Measurements from ENCODE around the gene GRM4. TPM values are rescaled to one million over a fixed set of nuclear protein-coding genes. Genes with fewer than 3 reads are reported as not detected.

The GRM4 gene
- total RNA-seq, 1 experiment from 2014 or later, result 5.6 TPM

- Histone ChIP-seq H2BK120ac (ENCODE audit: low read depth, low read length, poor library complexity, severe bottlenecking) (no peak overlapping the region), H2AK5ac (ENCODE audit: insufficient read length, low read length) (no peak overlapping the region), H3K9ac (ENCODE audit: extremely low read depth, insufficient read length, low read length) (no peak overlapping the region), H4K20me1 (ENCODE audit: control insufficient read depth, insufficient read depth, insufficient read length) (no peaks in the 10 kb centered on the region), H3K27me3 (ENCODE audit: insufficient read depth, low read length) (no peaks in the 10 kb centered on the region), H2BK15ac (ENCODE audit: low read depth, low read length) (no peak overlapping the region), H3K56ac (ENCODE audit: insufficient read length, low read depth, low read length) (no peak overlapping the region), H3K79me2 (ENCODE audit: insufficient read depth, low read length) (no peaks in the 10 kb centered on the region), H3K18ac (ENCODE audit: insufficient read length, low read depth, low read length) (no peak overlapping the region), H4K91ac (ENCODE audit: insufficient read length, low read depth, low read length) (no peak overlapping the region), H3K27ac (ENCODE audit: insufficient read length, low read depth, low read length) (no peak overlapping the region), H3K9me3 (ENCODE audit: control insufficient read depth, low read depth, low read length) (no peaks in the 10 kb centered on the region), H3K4ac (ENCODE audit: low read depth, low read length) (no peak overlapping the region), H2BK12ac (ENCODE audit: insufficient read length, low read depth, low read length) (no peak overlapping the region), H2BK20ac (ENCODE audit: low read depth, low read length, poor library complexity, severe bottlenecking) (no peak overlapping the region), H3K23ac (ENCODE audit: insufficient read length, low read depth, low read length) (no peak overlapping the region), H3K14ac (ENCODE audit: insufficient read depth, low read length) (no peak overlapping the region), H3T11ph (ENCODE audit: low read length) (no peak overlapping the region), H3K23me2 (ENCODE audit: insufficient read length, low read depth, low read length, poor library complexity, severe bottlenecking) (no peaks in the 10 kb centered on the region), H3K79me1 (ENCODE audit: insufficient read depth, low read depth, low read length, poor library complexity, severe bottlenecking) (no peaks in the 10 kb centered on the region), H3K4me1 (ENCODE audit: insufficient read depth, low read length) (peaks cover 14% of the 10 kb centered on the region; the same call in 1 of the 2 replicates), H3K4me2 (ENCODE audit: insufficient read depth, insufficient read length, low read length) (no peak overlapping the region), H4K8ac (replicated peaks; ENCODE audit: insufficient read length, low read depth, low read length) (no peak overlapping the region), H2BK5ac (ENCODE audit: insufficient read length, low read length) (no peak overlapping the region), H2AFZ (ENCODE audit: low read length) (no peak overlapping the region), H4K5ac (ENCODE audit: insufficient read length, low read depth, low read length) (no peak overlapping the region)
- Mint-ChIP-seq H3K27ac (no peak overlapping the region; a peak in 1 of 7 replicates), H3K27me3 (ENCODE audit: low read depth) (no peaks in the 10 kb centered on the region; the same call in 1 of the 2 replicates), H3K4me1 (peaks cover 27 to 56% of the 10 kb centered on the region in 2 experiments), H3K36me3 (ENCODE audit: insufficient read depth in 1 of 3, low read depth in 3 of 3) (no peaks in the 10 kb centered on the region), H3K9me3 (no peaks in the 10 kb centered on the region), H3K4me3 (no peak overlapping the region)
- no peak for DNase-seq
- WGBS (ENCODE audit: extremely low coverage, insufficient read length, low lambda C conversion rate), result no CpG with 5 or more reads among the region's 3 CpGs
- peak; percentile 38; the same call in 2 of the 3 replicates for TF ChIP-seq CTCF (conservative IDR thresholded peaks at IDR 0.05)
Observed at GRCh38 chr6:34126419-34126818, 19.5 kb downstream of the GRM4 start.

Measured in H9 (cell line).